GM18951 (cell line): ENCODE measurements around the gene HOXA5.

Experiments
- POLR2A ChIP-seq: IDR thresholded peaks from 4 replicates; pipeline ENCODE4 v1.6.1; 2011; ENCODE audit warnings: mild to moderate bottlenecking; ENCODE audit not compliant: insufficient read length, insufficient read depth; ENCODE audit errors: extremely low read depth
- in situ Hi-C: fragments of 300-500 bp; cut with MboI; formaldehyde crosslinking; loops from one replicate; pipeline ENCODE4 v1.12.0; 2022; ENCODE audit warnings: low sequenced_read_pairs, mixed read lengths, inconsistent platforms; ENCODE audit not compliant: unreplicated experiment

Gene HOXA5

GRCh38 chr7:27141923-27142579 lies 1.4 kb downstream of the HOXA5 start:
- in situ Hi-C loops: no loop called here
- TF ChIP-seq POLR2A: no peak

- no peak for TF ChIP-seq POLR2A
- in situ Hi-C loops: no loop called here
Measured at GRCh38 chr7:27141137-27141922, 2.2 kb downstream of the HOXA5 start.

GRCh38 chr7:27140126-27140857 lies 3.2 kb downstream of the HOXA5 start:
- TF ChIP-seq POLR2A: no peak
- in situ Hi-C loops: no loop called here

GRCh38 chr7:27139334-27140125 lies 4.0 kb downstream of the HOXA5 start:
- in situ Hi-C loops: no loop called here
- TF ChIP-seq POLR2A: no peak

GRCh38 chr7:27138985-27139333 lies 4.5 kb downstream of the HOXA5 start:
- TF ChIP-seq POLR2A: no peak
- in situ Hi-C loops: no loop called here

GRCh38 chr7:27138472-27138871 lies 5.0 kb downstream of the HOXA5 start:
- no peak for TF ChIP-seq POLR2A
- in situ Hi-C loops: no loop called here

- no peak for TF ChIP-seq POLR2A
- in situ Hi-C loops: no loop called here
Measured at GRCh38 chr7:27137640-27138315, 5.7 kb downstream of the HOXA5 start.

- TF ChIP-seq POLR2A: no peak
- in situ Hi-C loops: no loop called here
Measured at GRCh38 chr7:27134392-27134791, 9.1 kb downstream of the HOXA5 start.

GRCh38 chr7:27133409-27134231 lies 9.9 kb downstream of the HOXA5 start:
- in situ Hi-C loops: no loop called here
- no peak for TF ChIP-seq POLR2A

- in situ Hi-C loops: no loop called here
- TF ChIP-seq POLR2A: no peak
Measured at GRCh38 chr7:27132978-27133377, 10.5 kb downstream of the HOXA5 start.

- TF ChIP-seq POLR2A: no peak
- in situ Hi-C loops: no loop called here
Measured at GRCh38 chr7:27132214-27132613, 11.3 kb downstream of the HOXA5 start.

- in situ Hi-C loops: no loop called here
- no peak for TF ChIP-seq POLR2A
Measured at GRCh38 chr7:27131390-27131819, 12.1 kb downstream of the HOXA5 start.
